ENCODE results near the gene ROBO2.

Gene ROBO2

DNA sequence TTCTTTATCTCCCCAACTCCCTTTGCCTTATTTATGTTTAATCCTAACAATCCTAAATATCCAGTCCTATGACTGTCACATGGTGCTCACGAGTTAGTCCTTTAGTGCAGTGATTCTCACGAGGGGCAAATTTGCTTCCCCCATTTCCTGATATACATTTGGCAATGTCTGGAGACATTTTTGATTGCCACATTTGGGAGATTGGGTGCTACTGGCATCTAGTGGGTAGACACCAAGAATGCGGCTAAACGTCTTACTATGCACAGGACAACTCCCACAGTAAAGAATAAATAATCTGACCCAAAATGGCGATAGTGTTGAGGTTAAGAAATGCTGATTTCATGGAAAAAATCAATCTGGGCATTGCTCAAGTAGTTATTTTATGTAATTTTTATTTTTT, 466.5 kb downstream of the ROBO2 start:
- H3K9me3 ChIP-seq (ENCODE audit: low read length) = no peaks in the 10 kb centered on the region
- no peak overlapping the region for H3K4me3 ChIP-seq (ENCODE audit: low read length)
- no peak overlapping the region for H2AFZ ChIP-seq (ENCODE audit: low read depth, low read length)
- no peaks in the 10 kb centered on the region for H3K36me3 ChIP-seq (ENCODE audit: insufficient read depth, low read length)
- H3K27me3 ChIP-seq (ENCODE audit: insufficient read depth, low read length) = no peaks in the 10 kb centered on the region
- H3K4me1 ChIP-seq (ENCODE audit: insufficient read depth, low read length) = no peaks in the 10 kb centered on the region

GRCh38 chr3:77513542-77513941, 473.6 kb downstream of the ROBO2 start:
- no peaks in the 10 kb centered on the region for H3K4me1 ChIP-seq (ENCODE audit: insufficient read depth, low read length)
- H3K36me3 ChIP-seq (ENCODE audit: insufficient read depth, low read length) = no peaks in the 10 kb centered on the region
- no peak overlapping the region for H2AFZ ChIP-seq (ENCODE audit: low read depth, low read length)
- no peaks in the 10 kb centered on the region for H3K9me3 ChIP-seq (ENCODE audit: low read length)
- no peak overlapping the region for H3K4me3 ChIP-seq (ENCODE audit: low read length)
- no peaks in the 10 kb centered on the region for H3K27me3 ChIP-seq (ENCODE audit: insufficient read depth, low read length)

GRCh38 chr3:77514766-77515165, 474.9 kb downstream of the ROBO2 start:
- Histone ChIP-seq H3K4me1 (ENCODE audit: insufficient read depth, low read length) (no peaks in the 10 kb centered on the region), H3K4me3 (ENCODE audit: low read length) (no peak overlapping the region), H2AFZ (ENCODE audit: low read depth, low read length) (no peak overlapping the region), H3K27me3 (ENCODE audit: insufficient read depth, low read length) (no peaks in the 10 kb centered on the region), H3K9me3 (ENCODE audit: low read length) (no peaks in the 10 kb centered on the region), H3K36me3 (ENCODE audit: insufficient read depth, low read length) (no peaks in the 10 kb centered on the region)

DNA sequence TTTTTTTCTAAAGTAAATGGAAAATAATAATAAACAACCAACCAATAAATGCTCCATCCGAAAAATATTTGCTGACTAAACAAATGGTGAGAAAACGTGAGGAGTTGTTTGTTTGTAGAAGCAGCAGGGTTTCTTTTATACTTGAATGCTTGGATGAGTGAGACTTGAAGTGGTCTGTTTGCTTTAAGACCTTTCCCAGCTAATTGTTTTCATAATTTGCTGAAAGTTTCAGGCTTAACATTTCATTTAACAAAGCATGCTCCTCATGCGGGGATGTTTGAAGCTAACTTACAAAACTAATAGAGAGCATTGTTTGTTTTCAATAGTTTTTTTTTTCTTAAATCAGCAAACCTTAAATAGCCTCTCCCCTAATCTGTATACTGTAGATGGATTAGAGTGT, 484.6 kb downstream of the ROBO2 start:
- Histone ChIP-seq H3K27me3 (ENCODE audit: insufficient read depth, low read length) (no peaks in the 10 kb centered on the region), H3K9me3 (ENCODE audit: low read length) (no peaks in the 10 kb centered on the region), H3K36me3 (ENCODE audit: insufficient read depth, low read length) (no peaks in the 10 kb centered on the region), H3K4me1 (ENCODE audit: insufficient read depth, low read length) (peaks cover 12% of the 10 kb centered on the region), H2AFZ (ENCODE audit: low read depth, low read length) (no peak overlapping the region), H3K4me3 (ENCODE audit: low read length) (no peak overlapping the region)

DNA sequence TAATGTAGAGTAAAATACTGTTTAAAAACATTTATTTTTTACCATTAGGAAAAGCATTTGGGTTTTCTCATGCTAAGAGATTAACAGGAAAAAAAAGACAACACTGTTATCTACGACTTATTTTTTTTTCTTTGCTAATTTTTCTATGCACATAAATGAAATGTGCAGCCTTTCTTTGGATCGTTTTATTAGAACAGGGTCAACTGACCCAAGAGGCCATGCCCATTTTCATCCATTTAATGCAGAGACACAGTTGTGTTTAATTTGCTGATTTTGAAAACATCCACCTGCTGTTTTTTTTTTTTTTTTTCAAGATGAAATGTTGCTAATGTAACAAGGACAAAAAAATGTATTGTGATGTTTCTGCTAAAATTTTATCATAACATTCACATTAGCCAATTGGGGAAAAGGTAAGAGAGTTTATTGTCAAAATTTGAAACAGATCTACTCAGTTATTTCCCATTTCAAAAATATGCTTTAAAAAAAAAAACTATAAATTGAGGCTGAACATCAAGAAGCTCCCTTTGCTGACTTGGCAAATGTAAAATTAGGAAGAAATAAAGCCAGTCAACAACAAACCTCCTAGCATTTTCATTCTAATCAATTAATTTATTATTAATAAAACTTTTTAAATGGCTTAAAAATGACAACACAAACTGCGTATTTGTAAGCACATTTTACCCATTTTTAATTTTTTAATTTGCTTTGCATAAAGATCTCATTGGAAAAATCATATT, 485.2 kb downstream of the ROBO2 start:
- Histone ChIP-seq H3K36me3 (ENCODE audit: insufficient read depth, low read length) (no peaks in the 10 kb centered on the region), H3K27me3 (ENCODE audit: insufficient read depth, low read length) (no peaks in the 10 kb centered on the region), H3K9me3 (ENCODE audit: low read length) (no peaks in the 10 kb centered on the region), H3K4me1 (ENCODE audit: insufficient read depth, low read length) (peaks cover 12% of the 10 kb centered on the region), H2AFZ (ENCODE audit: low read depth, low read length) (no peak overlapping the region), H3K4me3 (ENCODE audit: low read length) (no peak overlapping the region)

DNA sequence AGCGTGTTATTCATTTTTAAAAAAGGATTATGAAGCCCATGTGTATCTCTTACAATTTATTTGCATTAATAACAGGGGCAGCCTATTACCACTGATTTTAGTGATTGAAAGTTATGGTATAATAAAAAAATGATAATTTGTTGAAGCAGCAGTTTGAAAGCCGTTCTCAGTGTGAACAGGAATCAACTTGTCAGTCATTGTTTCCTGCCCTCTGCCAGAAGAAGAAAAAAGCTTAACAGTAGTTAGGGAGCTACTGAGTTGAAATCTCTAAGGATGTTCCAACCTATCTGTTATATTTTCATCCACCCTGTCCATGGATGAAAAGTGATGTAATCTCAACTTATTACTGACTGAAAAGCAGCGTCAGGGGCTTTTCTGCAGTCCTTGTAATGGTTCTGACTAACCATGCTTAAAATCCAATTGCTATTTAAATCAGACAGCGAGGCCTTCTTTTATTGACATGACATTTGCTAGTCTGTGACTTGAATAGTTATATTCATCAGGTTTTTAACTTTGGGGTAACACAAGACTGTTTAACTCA, 486.7 kb downstream of the ROBO2 start:
- Histone ChIP-seq H3K4me1 (ENCODE audit: insufficient read depth, low read length) (peaks cover 12% of the 10 kb centered on the region), H3K27me3 (ENCODE audit: insufficient read depth, low read length) (no peaks in the 10 kb centered on the region), H3K36me3 (ENCODE audit: insufficient read depth, low read length) (no peaks in the 10 kb centered on the region), H2AFZ (ENCODE audit: low read depth, low read length) (peak overlapping the region; percentile 77), H3K4me3 (ENCODE audit: low read length) (peak overlapping the region; percentile 26), H3K9me3 (ENCODE audit: low read length) (no peaks in the 10 kb centered on the region)

GRCh38 chr3:77529522-77529921, 489.6 kb downstream of the ROBO2 start:
- no peaks in the 10 kb centered on the region for H3K27me3 ChIP-seq (ENCODE audit: insufficient read depth, low read length)
- H2AFZ ChIP-seq (ENCODE audit: low read depth, low read length) = no peak overlapping the region
- H3K4me3 ChIP-seq (ENCODE audit: low read length) = no peak overlapping the region
- H3K36me3 ChIP-seq (ENCODE audit: insufficient read depth, low read length) = no peaks in the 10 kb centered on the region
- H3K9me3 ChIP-seq (ENCODE audit: low read length) = no peaks in the 10 kb centered on the region
- H3K4me1 ChIP-seq (ENCODE audit: insufficient read depth, low read length) = peaks cover 12% of the 10 kb centered on the region

- no peak overlapping the region for H2AFZ ChIP-seq (ENCODE audit: low read depth, low read length)
- no peaks in the 10 kb centered on the region for H3K36me3 ChIP-seq (ENCODE audit: insufficient read depth, low read length)
- H3K27me3 ChIP-seq (ENCODE audit: insufficient read depth, low read length) = no peaks in the 10 kb centered on the region
- peaks cover 12% of the 10 kb centered on the region for H3K4me1 ChIP-seq (ENCODE audit: insufficient read depth, low read length)
- no peak overlapping the region for H3K4me3 ChIP-seq (ENCODE audit: low read length)
- no peaks in the 10 kb centered on the region for H3K9me3 ChIP-seq (ENCODE audit: low read length)
These were observed 491.0 kb downstream of the ROBO2 start for GRCh38 chr3:77530870-77531269.

DNA sequence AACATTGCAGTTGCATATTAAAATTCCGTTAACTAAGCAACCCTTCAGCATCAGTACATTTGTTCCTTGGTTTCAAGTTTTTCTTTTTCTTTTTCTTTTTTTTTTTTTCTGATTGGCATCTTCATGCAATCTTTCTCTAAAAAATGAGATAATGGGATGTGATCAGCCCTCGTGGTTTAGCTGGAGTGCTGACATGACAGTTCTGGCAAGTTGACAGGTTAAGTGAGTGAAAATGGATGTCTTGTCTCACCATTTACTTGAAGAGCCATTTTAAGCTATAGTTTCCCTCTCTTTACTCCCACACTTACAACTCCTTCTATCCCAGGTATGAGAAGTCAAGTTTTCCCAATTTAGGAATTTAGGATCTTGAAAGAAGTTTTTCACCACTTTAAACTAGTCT, 495.2 kb downstream of the ROBO2 start:
- H3K4me1 ChIP-seq (ENCODE audit: insufficient read depth, low read length) = no peaks in the 10 kb centered on the region
- no peak overlapping the region for H3K4me3 ChIP-seq (ENCODE audit: low read length)
- H3K36me3 ChIP-seq (ENCODE audit: insufficient read depth, low read length) = no peaks in the 10 kb centered on the region
- no peaks in the 10 kb centered on the region for H3K9me3 ChIP-seq (ENCODE audit: low read length)
- no peak overlapping the region for H2AFZ ChIP-seq (ENCODE audit: low read depth, low read length)
- H3K27me3 ChIP-seq (ENCODE audit: insufficient read depth, low read length) = no peaks in the 10 kb centered on the region

GRCh38 chr3:77536038-77536775, 496.3 kb downstream of the ROBO2 start:
- no peaks in the 10 kb centered on the region for H3K36me3 ChIP-seq (ENCODE audit: insufficient read depth, low read length)
- peaks cover 2% of the 10 kb centered on the region for H3K4me1 ChIP-seq (ENCODE audit: insufficient read depth, low read length)
- H3K27me3 ChIP-seq (ENCODE audit: insufficient read depth, low read length) = no peaks in the 10 kb centered on the region
- no peak overlapping the region for H2AFZ ChIP-seq (ENCODE audit: low read depth, low read length)
- H3K4me3 ChIP-seq (ENCODE audit: low read length) = no peak overlapping the region
- H3K9me3 ChIP-seq (ENCODE audit: low read length) = no peaks in the 10 kb centered on the region

DNA sequence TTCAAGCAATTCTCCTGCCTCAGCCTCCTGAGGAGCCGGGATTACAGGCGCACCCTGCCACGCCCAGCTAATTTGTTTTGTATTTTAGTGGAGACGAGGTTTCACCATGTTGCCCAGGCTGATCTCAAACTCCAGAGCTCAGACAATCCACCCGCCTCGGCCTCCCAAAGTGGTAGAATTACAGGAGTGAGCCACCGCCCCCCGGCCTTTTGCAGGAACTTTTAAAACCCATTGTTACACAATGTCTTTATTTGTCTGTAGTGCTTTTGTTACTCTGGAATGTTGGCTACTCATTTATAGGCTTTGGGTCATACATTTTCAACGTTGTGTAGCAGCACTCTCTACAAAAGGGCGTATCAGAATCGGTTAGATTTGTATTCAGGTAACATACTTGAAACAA, 499.1 kb downstream of the ROBO2 start:
- H3K4me1 ChIP-seq (ENCODE audit: insufficient read depth, low read length) = peaks cover 2% of the 10 kb centered on the region
- no peaks in the 10 kb centered on the region for H3K36me3 ChIP-seq (ENCODE audit: insufficient read depth, low read length)
- no peak overlapping the region for H3K4me3 ChIP-seq (ENCODE audit: low read length)
- H2AFZ ChIP-seq (ENCODE audit: low read depth, low read length) = no peak overlapping the region
- H3K27me3 ChIP-seq (ENCODE audit: insufficient read depth, low read length) = no peaks in the 10 kb centered on the region
- no peaks in the 10 kb centered on the region for H3K9me3 ChIP-seq (ENCODE audit: low read length)

- H3K9me3 ChIP-seq (ENCODE audit: low read length) = no peaks in the 10 kb centered on the region
- no peaks in the 10 kb centered on the region for H3K27me3 ChIP-seq (ENCODE audit: insufficient read depth, low read length)
- H3K36me3 ChIP-seq (ENCODE audit: insufficient read depth, low read length) = no peaks in the 10 kb centered on the region
- peaks cover 2% of the 10 kb centered on the region for H3K4me1 ChIP-seq (ENCODE audit: insufficient read depth, low read length)
- no peak overlapping the region for H2AFZ ChIP-seq (ENCODE audit: low read depth, low read length)
- no peak overlapping the region for H3K4me3 ChIP-seq (ENCODE audit: low read length)
These were observed 499.8 kb downstream of the ROBO2 start for GRCh38 chr3:77539677-77540076.

- H3K27me3 ChIP-seq (ENCODE audit: insufficient read depth, low read length) = no peaks in the 10 kb centered on the region
- peaks cover 2% of the 10 kb centered on the region for H3K4me1 ChIP-seq (ENCODE audit: insufficient read depth, low read length)
- no peaks in the 10 kb centered on the region for H3K9me3 ChIP-seq (ENCODE audit: low read length)
- no peak overlapping the region for H2AFZ ChIP-seq (ENCODE audit: low read depth, low read length)
- H3K36me3 ChIP-seq (ENCODE audit: insufficient read depth, low read length) = no peaks in the 10 kb centered on the region
- no peak overlapping the region for H3K4me3 ChIP-seq (ENCODE audit: low read length)
These were observed 501.5 kb downstream of the ROBO2 start for GRCh38 chr3:77541203-77541922.

All from neuron (in vitro differentiated cells).